Activated B cell treated with CpG ODN at 0.5 μM for 24 hours (primary cell): Measurements from ENCODE around the gene JTB. TPM values are rescaled to one million over a fixed set of nuclear protein-coding genes. Genes with fewer than 3 reads are reported as not detected.

Experiments
- ATAC-seq: fragments of 200-7000 bp; cut with Tn5 transposase; one replicate; pipeline ENCODE4 v1.10.0; 2021; ENCODE audit warnings: low read depth, mild to moderate bottlenecking, moderate library complexity
- CTCF ChIA-PET: fragments of 350-600 bp; sonication (Branson Sonifier 250); formaldehyde crosslinking; loops from one replicate; lab custom pipeline; 2021; ENCODE audit warnings: antibody characterized with exemption; lab: Charles Lee
- POLR2A ChIA-PET: fragments of 350-600 bp; sonication (Branson Sonifier 250); formaldehyde crosslinking; loops from one replicate; lab custom pipeline; 2021; ENCODE audit warnings: antibody characterized with exemption; lab: Charles Lee
- DNase-seq: peaks from one replicate; pipeline ENCODE4 v3.0.0; 2022
- H3K27ac Mint-ChIP-seq: one replicate; pipeline ENCODE4 v1.8.0; 2020; ENCODE audit warnings: mixed read lengths
- H3K27me3 Mint-ChIP-seq: one replicate; pipeline ENCODE4 v1.8.0; 2021; ENCODE audit warnings: mixed read lengths
- H3K36me3 Mint-ChIP-seq: one replicate; pipeline ENCODE4 v1.8.0; 2021; ENCODE audit warnings: low read depth, mixed read lengths
- H3K4me1 Mint-ChIP-seq: one replicate; pipeline ENCODE4 v1.8.0; 2021; ENCODE audit warnings: mixed read lengths
- H3K4me3 Mint-ChIP-seq: one replicate; pipeline ENCODE4 v1.8.0; 2020; ENCODE audit warnings: mild to moderate bottlenecking, mixed read lengths
- H3K9me3 Mint-ChIP-seq: one replicate; pipeline ENCODE4 v1.8.0; 2020; ENCODE audit warnings: mixed read lengths
- intact Hi-C: fragments of 100-400 bp; cut with micrococcal nuclease; formaldehyde crosslinking; loops from one replicate; pipeline ENCODE4 v1.15.1; 2024
- total RNA-seq: library from RNA; stranded (reverse); gene quantifications from 2 replicates; pipeline ENCODE4 v1.2.3, GENCODE V29; 2022
- TF ChIP-seq, protein P1 (sequence below): fragments of 200-600 bp; IDR thresholded peaks from one replicate; pipeline ENCODE4 v1.8.0; 2022; ENCODE audit warnings: antibody characterized with exemption, mild to moderate bottlenecking

The JTB gene
- total RNA-seq, 1 donor from 2014 or later = 137 TPM

DNA sequence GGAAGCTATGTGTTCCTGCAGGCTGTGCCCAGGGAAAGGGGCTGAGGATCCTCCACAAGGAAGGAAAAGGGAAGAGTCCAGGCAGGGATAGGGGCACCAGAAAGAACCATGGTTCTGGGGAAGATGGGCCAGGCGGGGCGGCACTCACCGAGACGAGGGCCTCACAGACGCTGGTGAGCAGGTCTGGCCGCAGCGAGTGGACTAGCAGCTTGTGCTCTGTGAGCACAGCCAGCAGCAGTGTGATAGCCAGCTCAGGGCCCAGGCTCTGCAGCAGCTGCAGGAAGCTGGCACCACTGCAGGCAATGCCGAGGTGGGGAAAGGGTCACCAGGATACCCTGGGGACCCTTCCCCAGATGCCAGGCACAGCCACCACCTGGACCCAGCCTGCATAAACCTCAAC lies 36.7 kb downstream of the JTB start:
- ChIA-PET POLR2A (interaction anchor here (0.7 to 2.5 kb wide), 6 partner anchors 18 to 239 kb away, joined by 3 to 13 read pairs (median 4); partner anchors contain the start of genes CREB3L4, GATAD2B, RAB13 and RPS27), CTCF (no interaction called here)
- no peaks in the 10 kb centered on the region for H3K9me3 Mint-ChIP-seq
- DNase-seq (no peak), ATAC-seq (no peak)
- H3K4me1 Mint-ChIP-seq = peaks cover 34% of the 10 kb centered on the region
- peaks cover 85% of the 10 kb centered on the region for H3K36me3 Mint-ChIP-seq
- no peak overlapping the region for H3K4me3 Mint-ChIP-seq
- H3K27me3 Mint-ChIP-seq = no peaks in the 10 kb centered on the region
- intact Hi-C loops = no loop called here
- no peak overlapping the region for H3K27ac Mint-ChIP-seq
- TF ChIP-seq, protein P1, sequence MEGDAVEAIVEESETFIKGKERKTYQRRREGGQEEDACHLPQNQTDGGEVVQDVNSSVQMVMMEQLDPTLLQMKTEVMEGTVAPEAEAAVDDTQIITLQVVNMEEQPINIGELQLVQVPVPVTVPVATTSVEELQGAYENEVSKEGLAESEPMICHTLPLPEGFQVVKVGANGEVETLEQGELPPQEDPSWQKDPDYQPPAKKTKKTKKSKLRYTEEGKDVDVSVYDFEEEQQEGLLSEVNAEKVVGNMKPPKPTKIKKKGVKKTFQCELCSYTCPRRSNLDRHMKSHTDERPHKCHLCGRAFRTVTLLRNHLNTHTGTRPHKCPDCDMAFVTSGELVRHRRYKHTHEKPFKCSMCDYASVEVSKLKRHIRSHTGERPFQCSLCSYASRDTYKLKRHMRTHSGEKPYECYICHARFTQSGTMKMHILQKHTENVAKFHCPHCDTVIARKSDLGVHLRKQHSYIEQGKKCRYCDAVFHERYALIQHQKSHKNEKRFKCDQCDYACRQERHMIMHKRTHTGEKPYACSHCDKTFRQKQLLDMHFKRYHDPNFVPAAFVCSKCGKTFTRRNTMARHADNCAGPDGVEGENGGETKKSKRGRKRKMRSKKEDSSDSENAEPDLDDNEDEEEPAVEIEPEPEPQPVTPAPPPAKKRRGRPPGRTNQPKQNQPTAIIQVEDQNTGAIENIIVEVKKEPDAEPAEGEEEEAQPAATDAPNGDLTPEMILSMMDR = no peak

GRCh38 chr1:153939476-153939875 lies 38.0 kb downstream of the JTB start:
- Mint-ChIP-seq H3K4me1 (peaks cover 24% of the 10 kb centered on the region), H3K9me3 (no peaks in the 10 kb centered on the region), H3K4me3 (no peak overlapping the region), H3K27me3 (no peaks in the 10 kb centered on the region), H3K27ac (peak overlapping the region; percentile 41), H3K36me3 (peaks cover 88% of the 10 kb centered on the region)
- intact Hi-C loops = no loop called here
- no peak for DNase-seq
- TF ChIP-seq, protein P1 = no peak
- ChIA-PET POLR2A (interaction anchor here (0.6 to 2.5 kb wide), 8 partner anchors 11 to 1056 kb away, joined by 3 to 13 read pairs (median 4); partner anchors contain the start of genes CREB3L4, GATAD2B, RAB13 and RPS27), CTCF (no interaction called here)
- no peak for ATAC-seq

GRCh38 chr1:153938996-153939395 lies 38.5 kb downstream of the JTB start:
- intact Hi-C loops = no loop called here
- POLR2A ChIA-PET = interaction anchor here (0.6 to 1.6 kb wide), 4 partner anchors 38 to 1057 kb away, joined by 3 to 5 read pairs (median 4); partner anchors contain the start of gene RPS27
- H3K9me3 Mint-ChIP-seq = no peaks in the 10 kb centered on the region

DNA sequence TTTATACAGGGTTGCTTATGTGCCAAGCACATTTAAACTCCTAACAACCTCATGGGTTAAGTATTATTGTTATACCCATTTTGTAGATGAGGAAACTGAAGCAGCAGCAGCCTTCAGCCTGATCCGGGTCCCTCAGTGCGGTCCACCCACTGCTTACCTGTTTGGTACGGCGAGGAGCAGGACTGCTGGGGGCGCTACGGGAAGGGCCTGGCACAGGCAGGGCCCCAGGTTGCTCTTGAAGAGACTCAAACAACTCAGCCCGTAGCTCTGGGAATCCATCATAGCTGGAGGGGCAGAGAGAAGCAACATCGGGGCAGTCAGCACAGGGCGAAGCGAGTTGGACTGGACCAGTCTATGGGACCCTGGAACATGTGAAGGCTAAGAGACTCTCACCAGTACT lies 40.1 kb downstream of the JTB start:
- H3K36me3 Mint-ChIP-seq = peaks cover 90% of the 10 kb centered on the region
- no peaks in the 10 kb centered on the region for H3K9me3 Mint-ChIP-seq
- H3K4me3 Mint-ChIP-seq = no peak overlapping the region
- CTCF ChIA-PET = no interaction called here
- no peaks in the 10 kb centered on the region for H3K27me3 Mint-ChIP-seq
- ATAC-seq (no peak), DNase-seq (no peak)
- H3K4me1 Mint-ChIP-seq = peaks cover 8% of the 10 kb centered on the region
- POLR2A ChIA-PET = interaction anchor here (1.3 to 1.4 kb wide), 2 partner anchors 9 to 14 kb away, joined by 5 to 7 read pairs; partner anchors contain the start of genes DENND4B and GATAD2B
- H3K27ac Mint-ChIP-seq = no peak overlapping the region
- intact Hi-C loops = no loop called here
- TF ChIP-seq, protein P1 = no peak

More at GRCh38 chr1:153938996-153939395, 38.5 kb downstream of the JTB start:
- Mint-ChIP-seq H3K36me3 (peaks cover 90% of the 10 kb centered on the region), H3K4me1 (peaks cover 19% of the 10 kb centered on the region), H3K27ac (no peak overlapping the region), H3K27me3 (no peaks in the 10 kb centered on the region), H3K4me3 (no peak overlapping the region)
- ATAC-seq (no peak), DNase-seq (no peak)
- TF ChIP-seq, protein P1 = no peak
- CTCF ChIA-PET = no interaction called here

GRCh38 chr1:153936011-153936802 lies 41.3 kb downstream of the JTB start:
- TF ChIP-seq, protein P1 = no peak
- Mint-ChIP-seq H3K4me1 (peaks cover 6% of the 10 kb centered on the region), H3K27ac (no peak overlapping the region), H3K4me3 (no peak overlapping the region), H3K36me3 (peaks cover 88% of the 10 kb centered on the region), H3K27me3 (no peaks in the 10 kb centered on the region), H3K9me3 (no peaks in the 10 kb centered on the region)
- intact Hi-C loops = no loop called here
- POLR2A ChIA-PET = no interaction called here
- CTCF ChIA-PET = no interaction called here
- DNase-seq (no peak), ATAC-seq (no peak)
